PC-9 (cell line): ENCODE measurements around the gene SRGAP3. TPM values are rescaled to one million over a fixed set of nuclear protein-coding genes. Genes with fewer than 3 reads are reported as not detected.

Experiments used
- BruUV-seq: library from RNA; stranded (reverse); fragments of 400-500 nt; replicated peaks from 2 replicates; lab custom pipeline; 2021; lab: Mats Ljungman, UMichigan
- CTCF ChIA-PET: fragments of 300-600 bp; sonication (Branson Sonifier 250); formaldehyde crosslinking; loops from one replicate; lab custom pipeline; 2022; ENCODE audit warnings: antibody characterized with exemption; lab: Charles Lee
- POLR2A ChIA-PET: fragments of 300-600 bp; sonication (Branson Sonifier 250); formaldehyde crosslinking; loops from one replicate; lab custom pipeline; 2022; ENCODE audit warnings: antibody characterized with exemption; ENCODE audit not compliant: unreplicated experiment; lab: Charles Lee
- DNase-seq, 2 experiments: peaks; one replicate each; pipeline versions ENCODE4 v3.0.0 to v3.0.0-alpha.2; 2015 to 2022; ENCODE audit warnings: mixed read lengths in 1 of 2
- H2AFZ ChIP-seq: fragments of 200-600 bp; sonication (generic); 2 replicates; pipeline ENCODE4 v1.8.1; 2017; ENCODE audit warnings: antibody characterized with exemption
- H3F3A ChIP-seq: fragments of 200-600 bp; sonication (generic); 2 replicates; pipeline ENCODE4 v1.8.1; 2017; ENCODE audit warnings: antibody characterized with exemption, mild to moderate bottlenecking, low read depth; ENCODE audit not compliant: insufficient read depth
- H3K27ac ChIP-seq: fragments of 200-600 bp; sonication (generic); 2 replicates; pipeline ENCODE4 v1.6.1; 2016; ENCODE audit warnings: mixed run types
- H3K27me3 ChIP-seq: fragments of 200-600 bp; sonication (generic); 2 replicates; pipeline ENCODE4 v1.6.1; 2016; ENCODE audit warnings: low read depth, mixed run types; ENCODE audit not compliant: insufficient read depth
- H3K36me3 ChIP-seq: fragments of 200-600 bp; sonication (generic); 2 replicates; pipeline ENCODE4 v1.6.1; 2016; ENCODE audit warnings: low read depth, mixed run types
- H3K4me1 ChIP-seq: fragments of 200-600 bp; sonication (generic); replicated peaks from 2 replicates; pipeline ENCODE4 v1.6.1; 2016; ENCODE audit warnings: mixed run types; ENCODE audit not compliant: insufficient read depth
- H3K4me2 ChIP-seq: fragments of 200-600 bp; sonication (generic); 2 replicates; pipeline ENCODE4 v1.6.1; 2017; ENCODE audit warnings: mixed run types
- H3K4me3 ChIP-seq: fragments of 200-600 bp; sonication (generic); 2 replicates; pipeline ENCODE4 v1.6.1; 2016; ENCODE audit warnings: mixed run types
- H3K79me2 ChIP-seq: fragments of 200-600 bp; sonication (generic); 2 replicates; pipeline ENCODE4 v1.6.1; 2017; ENCODE audit warnings: low read depth, mixed run types
- H3K9me2 ChIP-seq: fragments of 200-600 bp; sonication (generic); 2 replicates; pipeline ENCODE4 v1.8.1; 2017; ENCODE audit warnings: mild to moderate bottlenecking; ENCODE audit not compliant: insufficient read depth
- H3K9me3 ChIP-seq: fragments of 200-600 bp; sonication (generic); 2 replicates; pipeline ENCODE4 v1.8.1; 2016; ENCODE audit warnings: low read depth; ENCODE audit not compliant: insufficient read depth
- H4K20me1 ChIP-seq: fragments of 200-600 bp; sonication (generic); 2 replicates; pipeline ENCODE4 v1.8.1; 2017; ENCODE audit not compliant: insufficient read depth
- EZH2 ChIP-seq: fragments of 200-600 bp; sonication (generic); IDR thresholded peaks from 2 replicates; pipeline ENCODE4 v1.8.0; 2017; ENCODE audit warnings: antibody characterized with exemption, low read depth
- intact Hi-C: fragments of 100-400 bp; cut with micrococcal nuclease; formaldehyde crosslinking; loops from one replicate; pipeline ENCODE4 v1.10.0; 2022; ENCODE audit not compliant: unreplicated experiment
- total RNA-seq: library from RNA; stranded (reverse); gene quantifications from 2 replicates; pipeline ENCODE4 v1.2.3, GENCODE V29; 2021
- TF ChIP-seq, protein P1 (sequence below): fragments of 200-600 bp; sonication (generic); conservative IDR thresholded peaks from 2 replicates; pipeline ENCODE4 v1.6.1; 2017; ENCODE audit warnings: mixed run types, antibody characterized with exemption, mild to moderate bottlenecking, moderate library complexity

SRGAP3 gene
- total RNA-seq, 1 experiment from 2014 or later = 17.5 TPM

- H3K27me3 ChIP-seq = 0 out of 2 replicates have a peak, but pooled peaks cover 5% of the 10 kb centered on the region
- BruUV-seq = no TSS peak
- no peaks in the 10 kb centered on the region for H3K9me2 ChIP-seq
- H3K27ac ChIP-seq = no peak overlapping the region
- TF ChIP-seq EZH2 = no peak
- TF ChIP-seq, protein P1, sequence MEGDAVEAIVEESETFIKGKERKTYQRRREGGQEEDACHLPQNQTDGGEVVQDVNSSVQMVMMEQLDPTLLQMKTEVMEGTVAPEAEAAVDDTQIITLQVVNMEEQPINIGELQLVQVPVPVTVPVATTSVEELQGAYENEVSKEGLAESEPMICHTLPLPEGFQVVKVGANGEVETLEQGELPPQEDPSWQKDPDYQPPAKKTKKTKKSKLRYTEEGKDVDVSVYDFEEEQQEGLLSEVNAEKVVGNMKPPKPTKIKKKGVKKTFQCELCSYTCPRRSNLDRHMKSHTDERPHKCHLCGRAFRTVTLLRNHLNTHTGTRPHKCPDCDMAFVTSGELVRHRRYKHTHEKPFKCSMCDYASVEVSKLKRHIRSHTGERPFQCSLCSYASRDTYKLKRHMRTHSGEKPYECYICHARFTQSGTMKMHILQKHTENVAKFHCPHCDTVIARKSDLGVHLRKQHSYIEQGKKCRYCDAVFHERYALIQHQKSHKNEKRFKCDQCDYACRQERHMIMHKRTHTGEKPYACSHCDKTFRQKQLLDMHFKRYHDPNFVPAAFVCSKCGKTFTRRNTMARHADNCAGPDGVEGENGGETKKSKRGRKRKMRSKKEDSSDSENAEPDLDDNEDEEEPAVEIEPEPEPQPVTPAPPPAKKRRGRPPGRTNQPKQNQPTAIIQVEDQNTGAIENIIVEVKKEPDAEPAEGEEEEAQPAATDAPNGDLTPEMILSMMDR = no peak
- H3F3A ChIP-seq = no peaks in the 10 kb centered on the region
- DNase-seq = no peak
- ChIA-PET POLR2A (no interaction called here), CTCF (no interaction called here)
- H4K20me1 ChIP-seq = no peaks in the 10 kb centered on the region
- H2AFZ ChIP-seq = no peak overlapping the region
- no peaks in the 10 kb centered on the region for H3K79me2 ChIP-seq
- H3K4me1 ChIP-seq = no peaks in the 10 kb centered on the region
- H3K4me2 ChIP-seq = no peak overlapping the region
- no peaks in the 10 kb centered on the region for H3K9me3 ChIP-seq
- H3K4me3 ChIP-seq = no peak overlapping the region
- intact Hi-C loops = no loop called here
- no peaks in the 10 kb centered on the region for H3K36me3 ChIP-seq
These were observed 57.0 kb downstream of the SRGAP3 start for GRCh38 chr3:9192248-9193025.

DNA sequence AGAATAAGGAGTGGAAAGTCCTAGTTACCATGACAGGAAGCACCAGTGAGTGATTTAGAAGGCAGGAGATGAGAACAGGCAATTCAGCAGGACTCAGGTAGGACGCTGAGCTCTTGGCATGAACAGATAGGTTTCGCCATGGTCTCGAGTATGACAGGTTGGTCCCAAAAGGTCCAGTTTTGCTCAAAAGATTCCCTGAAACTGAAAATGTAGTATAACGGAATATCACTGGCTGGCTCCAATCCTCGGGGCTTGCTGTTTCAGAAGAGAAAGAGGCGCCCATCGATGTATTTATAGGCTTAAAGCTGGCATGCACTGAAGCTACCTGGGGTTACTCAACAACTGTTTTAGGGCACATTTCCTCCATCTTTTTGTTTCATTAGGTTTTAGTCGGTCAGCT lies 59.2 kb downstream of the SRGAP3 start:
- no peak for DNase-seq
- TF ChIP-seq, protein P1 = no peak
- no peak for TF ChIP-seq EZH2
- BruUV-seq = no TSS peak
- Histone ChIP-seq H3K79me2 (no peaks in the 10 kb centered on the region), H3K9me3 (no peaks in the 10 kb centered on the region), H4K20me1 (no peaks in the 10 kb centered on the region), H3K27ac (no peak overlapping the region), H3K27me3 (0 out of 2 replicates have a peak, but pooled peaks cover 5% of the 10 kb centered on the region), H3K36me3 (no peaks in the 10 kb centered on the region), H3K4me3 (no peak overlapping the region), H2AFZ (no peak overlapping the region), H3F3A (no peaks in the 10 kb centered on the region), H3K4me2 (no peak overlapping the region), H3K4me1 (no peaks in the 10 kb centered on the region), H3K9me2 (no peaks in the 10 kb centered on the region)
- intact Hi-C loops = no loop called here
- CTCF ChIA-PET = no interaction called here
- POLR2A ChIA-PET = interaction anchor here (0.6 kb wide), 1 partner anchor 199 kb away, joined by 4 read pairs; no protein-coding TSS in a partner anchor

GRCh38 chr3:9188583-9188982 lies 60.9 kb downstream of the SRGAP3 start:
- Histone ChIP-seq H3K27me3 (no peaks in the 10 kb centered on the region), H3K36me3 (no peaks in the 10 kb centered on the region), H4K20me1 (no peaks in the 10 kb centered on the region), H3K27ac (no peak overlapping the region), H3K4me1 (no peaks in the 10 kb centered on the region), H3K79me2 (no peaks in the 10 kb centered on the region), H3K4me2 (no peak overlapping the region), H3K9me2 (no peaks in the 10 kb centered on the region), H2AFZ (no peak overlapping the region), H3K9me3 (no peaks in the 10 kb centered on the region), H3K4me3 (no peak overlapping the region), H3F3A (no peaks in the 10 kb centered on the region)
- DNase-seq = no peak
- BruUV-seq = no TSS peak
- no peak for TF ChIP-seq EZH2
- TF ChIP-seq, protein P1 = no peak
- intact Hi-C loops = no loop called here
- CTCF ChIA-PET = no interaction called here
- POLR2A ChIA-PET = no interaction called here
